ENCODE data around the gene N4BP2L2. TPM values are rescaled to one million over a fixed set of nuclear protein-coding genes. Genes with fewer than 3 reads are reported as not detected.

The N4BP2L2 gene
- total and polyA plus RNA-seq, 9 of the 15 experiments (the other 6 are each of a cell fraction or from before 2014, with no cell fraction given): 33.9 to 76.4 (median 48.7) TPM

DNA sequence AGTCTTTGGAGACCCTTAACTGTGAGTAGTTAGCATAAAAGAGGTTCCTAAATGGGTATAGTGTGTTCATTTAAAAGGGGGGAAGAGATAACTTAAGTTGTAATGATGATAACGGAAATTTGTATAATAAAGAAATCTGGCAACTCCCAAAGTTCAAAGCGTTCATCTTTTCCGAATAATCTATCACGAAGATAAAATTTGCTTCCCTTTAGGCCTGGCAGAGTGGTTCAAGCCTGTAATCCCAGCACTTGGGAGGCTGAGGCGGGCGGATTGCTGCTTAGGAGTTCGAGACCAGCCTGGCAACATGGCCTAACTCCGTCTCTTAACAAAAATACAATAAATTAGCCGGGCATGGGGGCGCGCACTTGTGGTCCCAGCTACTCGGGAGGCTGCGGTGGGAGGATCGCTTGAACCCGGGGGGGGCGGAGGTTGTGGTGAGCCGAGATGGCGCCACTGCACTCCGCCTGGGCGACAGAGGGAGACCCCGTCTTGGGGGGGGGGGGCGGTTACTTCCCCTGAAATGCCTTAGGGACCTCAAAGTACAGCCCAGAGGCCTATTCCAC, 934 bp downstream of the N4BP2L2 start (continued):
- TF ChIP-seq, protein P1, sequence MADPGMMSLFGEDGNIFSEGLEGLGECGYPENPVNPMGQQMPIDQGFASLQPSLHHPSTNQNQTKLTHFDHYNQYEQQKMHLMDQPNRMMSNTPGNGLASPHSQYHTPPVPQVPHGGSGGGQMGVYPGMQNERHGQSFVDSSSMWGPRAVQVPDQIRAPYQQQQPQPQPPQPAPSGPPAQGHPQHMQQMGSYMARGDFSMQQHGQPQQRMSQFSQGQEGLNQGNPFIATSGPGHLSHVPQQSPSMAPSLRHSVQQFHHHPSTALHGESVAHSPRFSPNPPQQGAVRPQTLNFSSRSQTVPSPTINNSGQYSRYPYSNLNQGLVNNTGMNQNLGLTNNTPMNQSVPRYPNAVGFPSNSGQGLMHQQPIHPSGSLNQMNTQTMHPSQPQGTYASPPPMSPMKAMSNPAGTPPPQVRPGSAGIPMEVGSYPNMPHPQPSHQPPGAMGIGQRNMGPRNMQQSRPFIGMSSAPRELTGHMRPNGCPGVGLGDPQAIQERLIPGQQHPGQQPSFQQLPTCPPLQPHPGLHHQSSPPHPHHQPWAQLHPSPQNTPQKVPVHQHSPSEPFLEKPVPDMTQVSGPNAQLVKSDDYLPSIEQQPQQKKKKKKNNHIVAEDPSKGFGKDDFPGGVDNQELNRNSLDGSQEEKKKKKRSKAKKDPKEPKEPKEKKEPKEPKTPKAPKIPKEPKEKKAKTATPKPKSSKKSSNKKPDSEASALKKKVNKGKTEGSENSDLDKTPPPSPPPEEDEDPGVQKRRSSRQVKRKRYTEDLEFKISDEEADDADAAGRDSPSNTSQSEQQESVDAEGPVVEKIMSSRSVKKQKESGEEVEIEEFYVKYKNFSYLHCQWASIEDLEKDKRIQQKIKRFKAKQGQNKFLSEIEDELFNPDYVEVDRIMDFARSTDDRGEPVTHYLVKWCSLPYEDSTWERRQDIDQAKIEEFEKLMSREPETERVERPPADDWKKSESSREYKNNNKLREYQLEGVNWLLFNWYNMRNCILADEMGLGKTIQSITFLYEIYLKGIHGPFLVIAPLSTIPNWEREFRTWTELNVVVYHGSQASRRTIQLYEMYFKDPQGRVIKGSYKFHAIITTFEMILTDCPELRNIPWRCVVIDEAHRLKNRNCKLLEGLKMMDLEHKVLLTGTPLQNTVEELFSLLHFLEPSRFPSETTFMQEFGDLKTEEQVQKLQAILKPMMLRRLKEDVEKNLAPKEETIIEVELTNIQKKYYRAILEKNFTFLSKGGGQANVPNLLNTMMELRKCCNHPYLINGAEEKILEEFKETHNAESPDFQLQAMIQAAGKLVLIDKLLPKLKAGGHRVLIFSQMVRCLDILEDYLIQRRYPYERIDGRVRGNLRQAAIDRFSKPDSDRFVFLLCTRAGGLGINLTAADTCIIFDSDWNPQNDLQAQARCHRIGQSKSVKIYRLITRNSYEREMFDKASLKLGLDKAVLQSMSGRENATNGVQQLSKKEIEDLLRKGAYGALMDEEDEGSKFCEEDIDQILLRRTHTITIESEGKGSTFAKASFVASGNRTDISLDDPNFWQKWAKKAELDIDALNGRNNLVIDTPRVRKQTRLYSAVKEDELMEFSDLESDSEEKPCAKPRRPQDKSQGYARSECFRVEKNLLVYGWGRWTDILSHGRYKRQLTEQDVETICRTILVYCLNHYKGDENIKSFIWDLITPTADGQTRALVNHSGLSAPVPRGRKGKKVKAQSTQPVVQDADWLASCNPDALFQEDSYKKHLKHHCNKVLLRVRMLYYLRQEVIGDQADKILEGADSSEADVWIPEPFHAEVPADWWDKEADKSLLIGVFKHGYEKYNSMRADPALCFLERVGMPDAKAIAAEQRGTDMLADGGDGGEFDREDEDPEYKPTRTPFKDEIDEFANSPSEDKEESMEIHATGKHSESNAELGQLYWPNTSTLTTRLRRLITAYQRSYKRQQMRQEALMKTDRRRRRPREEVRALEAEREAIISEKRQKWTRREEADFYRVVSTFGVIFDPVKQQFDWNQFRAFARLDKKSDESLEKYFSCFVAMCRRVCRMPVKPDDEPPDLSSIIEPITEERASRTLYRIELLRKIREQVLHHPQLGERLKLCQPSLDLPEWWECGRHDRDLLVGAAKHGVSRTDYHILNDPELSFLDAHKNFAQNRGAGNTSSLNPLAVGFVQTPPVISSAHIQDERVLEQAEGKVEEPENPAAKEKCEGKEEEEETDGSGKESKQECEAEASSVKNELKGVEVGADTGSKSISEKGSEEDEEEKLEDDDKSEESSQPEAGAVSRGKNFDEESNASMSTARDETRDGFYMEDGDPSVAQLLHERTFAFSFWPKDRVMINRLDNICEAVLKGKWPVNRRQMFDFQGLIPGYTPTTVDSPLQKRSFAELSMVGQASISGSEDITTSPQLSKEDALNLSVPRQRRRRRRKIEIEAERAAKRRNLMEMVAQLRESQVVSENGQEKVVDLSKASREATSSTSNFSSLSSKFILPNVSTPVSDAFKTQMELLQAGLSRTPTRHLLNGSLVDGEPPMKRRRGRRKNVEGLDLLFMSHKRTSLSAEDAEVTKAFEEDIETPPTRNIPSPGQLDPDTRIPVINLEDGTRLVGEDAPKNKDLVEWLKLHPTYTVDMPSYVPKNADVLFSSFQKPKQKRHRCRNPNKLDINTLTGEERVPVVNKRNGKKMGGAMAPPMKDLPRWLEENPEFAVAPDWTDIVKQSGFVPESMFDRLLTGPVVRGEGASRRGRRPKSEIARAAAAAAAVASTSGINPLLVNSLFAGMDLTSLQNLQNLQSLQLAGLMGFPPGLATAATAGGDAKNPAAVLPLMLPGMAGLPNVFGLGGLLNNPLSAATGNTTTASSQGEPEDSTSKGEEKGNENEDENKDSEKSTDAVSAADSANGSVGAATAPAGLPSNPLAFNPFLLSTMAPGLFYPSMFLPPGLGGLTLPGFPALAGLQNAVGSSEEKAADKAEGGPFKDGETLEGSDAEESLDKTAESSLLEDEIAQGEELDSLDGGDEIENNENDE (IDR thresholded peaks at IDR 0.05; ENCODE audit: low read depth, low read length): no peak
- TF ChIP-seq, protein P2, sequence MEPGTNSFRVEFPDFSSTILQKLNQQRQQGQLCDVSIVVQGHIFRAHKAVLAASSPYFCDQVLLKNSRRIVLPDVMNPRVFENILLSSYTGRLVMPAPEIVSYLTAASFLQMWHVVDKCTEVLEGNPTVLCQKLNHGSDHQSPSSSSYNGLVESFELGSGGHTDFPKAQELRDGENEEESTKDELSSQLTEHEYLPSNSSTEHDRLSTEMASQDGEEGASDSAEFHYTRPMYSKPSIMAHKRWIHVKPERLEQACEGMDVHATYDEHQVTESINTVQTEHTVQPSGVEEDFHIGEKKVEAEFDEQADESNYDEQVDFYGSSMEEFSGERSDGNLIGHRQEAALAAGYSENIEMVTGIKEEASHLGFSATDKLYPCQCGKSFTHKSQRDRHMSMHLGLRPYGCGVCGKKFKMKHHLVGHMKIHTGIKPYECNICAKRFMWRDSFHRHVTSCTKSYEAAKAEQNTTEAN (CRISPR knock-in tag; IDR thresholded peaks at IDR 0.05): no peak
- TF ChIP-seq ZEB2 (IDR thresholded peaks at IDR 0.05): no peak
- TF ChIP-seq PREB (CRISPR knock-in tag; IDR thresholded peaks at IDR 0.05): no peak
- TF ChIP-seq, protein P3, sequence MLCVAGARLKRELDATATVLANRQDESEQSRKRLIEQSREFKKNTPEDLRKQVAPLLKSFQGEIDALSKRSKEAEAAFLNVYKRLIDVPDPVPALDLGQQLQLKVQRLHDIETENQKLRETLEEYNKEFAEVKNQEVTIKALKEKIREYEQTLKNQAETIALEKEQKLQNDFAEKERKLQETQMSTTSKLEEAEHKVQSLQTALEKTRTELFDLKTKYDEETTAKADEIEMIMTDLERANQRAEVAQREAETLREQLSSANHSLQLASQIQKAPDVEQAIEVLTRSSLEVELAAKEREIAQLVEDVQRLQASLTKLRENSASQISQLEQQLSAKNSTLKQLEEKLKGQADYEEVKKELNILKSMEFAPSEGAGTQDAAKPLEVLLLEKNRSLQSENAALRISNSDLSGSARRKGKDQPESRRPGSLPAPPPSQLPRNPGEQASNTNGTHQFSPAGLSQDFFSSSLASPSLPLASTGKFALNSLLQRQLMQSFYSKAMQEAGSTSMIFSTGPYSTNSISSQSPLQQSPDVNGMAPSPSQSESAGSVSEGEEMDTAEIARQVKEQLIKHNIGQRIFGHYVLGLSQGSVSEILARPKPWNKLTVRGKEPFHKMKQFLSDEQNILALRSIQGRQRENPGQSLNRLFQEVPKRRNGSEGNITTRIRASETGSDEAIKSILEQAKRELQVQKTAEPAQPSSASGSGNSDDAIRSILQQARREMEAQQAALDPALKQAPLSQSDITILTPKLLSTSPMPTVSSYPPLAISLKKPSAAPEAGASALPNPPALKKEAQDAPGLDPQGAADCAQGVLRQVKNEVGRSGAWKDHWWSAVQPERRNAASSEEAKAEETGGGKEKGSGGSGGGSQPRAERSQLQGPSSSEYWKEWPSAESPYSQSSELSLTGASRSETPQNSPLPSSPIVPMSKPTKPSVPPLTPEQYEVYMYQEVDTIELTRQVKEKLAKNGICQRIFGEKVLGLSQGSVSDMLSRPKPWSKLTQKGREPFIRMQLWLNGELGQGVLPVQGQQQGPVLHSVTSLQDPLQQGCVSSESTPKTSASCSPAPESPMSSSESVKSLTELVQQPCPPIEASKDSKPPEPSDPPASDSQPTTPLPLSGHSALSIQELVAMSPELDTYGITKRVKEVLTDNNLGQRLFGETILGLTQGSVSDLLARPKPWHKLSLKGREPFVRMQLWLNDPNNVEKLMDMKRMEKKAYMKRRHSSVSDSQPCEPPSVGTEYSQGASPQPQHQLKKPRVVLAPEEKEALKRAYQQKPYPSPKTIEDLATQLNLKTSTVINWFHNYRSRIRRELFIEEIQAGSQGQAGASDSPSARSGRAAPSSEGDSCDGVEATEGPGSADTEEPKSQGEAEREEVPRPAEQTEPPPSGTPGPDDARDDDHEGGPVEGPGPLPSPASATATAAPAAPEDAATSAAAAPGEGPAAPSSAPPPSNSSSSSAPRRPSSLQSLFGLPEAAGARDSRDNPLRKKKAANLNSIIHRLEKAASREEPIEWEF (CRISPR knock-in tag; IDR thresholded peaks at IDR 0.05): no peak
- TF ChIP-seq, protein P4, sequence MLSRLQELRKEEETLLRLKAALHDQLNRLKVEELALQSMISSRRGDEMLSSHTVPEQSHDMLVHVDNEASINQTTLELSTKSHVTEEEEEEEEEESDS (CRISPR knock-in tag; IDR thresholded peaks at IDR 0.05): no peak
- TF ChIP-seq RAD21 (CRISPR knock-in tag; conservative IDR thresholded peaks at IDR 0.05 in 1 of 2, IDR thresholded peaks at IDR 0.05 in 1 of 2): no peak
